Measurements from ENCODE around the gene DMD.

Gene DMD

DNA sequence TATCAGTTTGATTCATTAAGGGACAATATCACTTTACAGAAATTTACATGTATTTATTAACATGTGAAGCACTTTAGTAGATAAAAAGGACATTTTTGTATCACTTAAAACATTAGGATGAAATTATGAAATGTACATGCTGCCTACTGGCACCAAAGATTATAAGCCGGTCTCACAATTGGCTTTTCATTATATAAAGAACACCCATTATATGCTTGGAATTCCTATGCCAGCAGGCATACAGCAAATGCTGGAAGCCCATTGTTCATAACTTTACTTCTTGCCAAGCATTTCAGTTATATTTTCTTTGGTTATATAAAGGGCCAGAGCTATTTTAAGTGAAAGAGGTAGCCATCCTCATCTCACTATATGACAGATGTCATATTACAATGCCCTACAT is 145.9 kb downstream of the DMD start:
- H3K9ac ChIP-seq, result no peak overlapping the region
- TF ChIP-seq Cebpa-rat (IDR thresholded peaks at IDR 0.05), result no peak
- no peaks in the 10 kb centered on the region; the same call in 1 of the 2 replicates for H4K20me1 ChIP-seq
- no peak overlapping the region for H3K4me2 ChIP-seq
- H3K36me3 ChIP-seq, result no peaks in the 10 kb centered on the region
- H3K9me3 ChIP-seq, result no peaks in the 10 kb centered on the region
- H3K4me3 ChIP-seq, result no peak overlapping the region
- peaks cover 82% of the 10 kb centered on the region for H3K27me3 ChIP-seq
- H3K4me1 ChIP-seq, result no peaks in the 10 kb centered on the region
- no peak overlapping the region for H3K27ac ChIP-seq

- H3K4me2 ChIP-seq, result no peak overlapping the region
- H4K20me1 ChIP-seq, result no peaks in the 10 kb centered on the region; the same call in 1 of the 2 replicates
- TF ChIP-seq Cebpa-rat (IDR thresholded peaks at IDR 0.05), result no peak
Measured at GRCh38 chrX:33062041-33062440, 149.3 kb downstream of the DMD start.

DNA sequence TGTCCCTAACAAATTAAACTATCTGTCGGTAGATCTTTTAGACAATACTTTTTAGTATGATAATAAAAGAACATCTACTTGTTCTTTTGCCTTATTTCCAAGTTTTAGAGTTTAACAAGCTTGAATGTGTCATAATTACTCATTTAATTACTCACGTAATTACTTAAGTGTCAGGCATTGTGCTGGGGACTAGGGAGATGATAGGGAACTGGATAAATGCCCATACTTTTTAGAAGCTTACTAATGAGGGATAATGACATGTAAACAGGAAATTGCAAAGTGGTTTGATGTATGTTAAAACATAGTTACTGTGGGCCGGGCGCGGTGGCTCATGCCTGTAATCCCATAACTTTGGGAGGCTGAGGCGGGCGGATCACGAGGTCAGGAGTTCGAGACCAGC is 158.3 kb downstream of the DMD start:
- H3K9ac ChIP-seq, result no peak overlapping the region

More at GRCh38 chrX:33062041-33062440, 149.3 kb downstream of the DMD start:
- Histone ChIP-seq H3K27ac (no peak overlapping the region), H3K9me3 (no peaks in the 10 kb centered on the region), H3K4me1 (no peaks in the 10 kb centered on the region), H3K27me3 (peaks cover 83% of the 10 kb centered on the region), H3K4me3 (no peak overlapping the region), H3K9ac (no peak overlapping the region), H3K36me3 (no peaks in the 10 kb centered on the region)

GRCh38 chrX:33045882-33046281 is 165.5 kb downstream of the DMD start:
- H3K9me3 ChIP-seq, result peaks cover 11% of the 10 kb centered on the region; the same call in 1 of the 2 replicates
- H3K4me3 ChIP-seq, result no peak overlapping the region
- peaks cover 61% of the 10 kb centered on the region for H3K27me3 ChIP-seq
- H3K4me1 ChIP-seq, result no peaks in the 10 kb centered on the region
- no peak overlapping the region for H3K4me2 ChIP-seq
- H3K9ac ChIP-seq, result no peak overlapping the region
- H4K20me1 ChIP-seq, result no peaks in the 10 kb centered on the region; the same call in 1 of the 2 replicates
- no peak for TF ChIP-seq Cebpa-rat (IDR thresholded peaks at IDR 0.05)
- no peaks in the 10 kb centered on the region for H3K36me3 ChIP-seq
- H3K27ac ChIP-seq, result no peak overlapping the region

More for the DNA sequence above, 158.3 kb downstream of the DMD start:
- no peak for TF ChIP-seq Cebpa-rat (IDR thresholded peaks at IDR 0.05)
- Histone ChIP-seq H3K27me3 (peaks cover 76% of the 10 kb centered on the region), H3K4me3 (no peak overlapping the region), H3K9me3 (no peaks in the 10 kb centered on the region), H3K4me1 (no peaks in the 10 kb centered on the region), H3K36me3 (no peaks in the 10 kb centered on the region), H3K27ac (no peak overlapping the region), H4K20me1 (no peaks in the 10 kb centered on the region; the same call in 1 of the 2 replicates), H3K4me2 (no peak overlapping the region)

DNA sequence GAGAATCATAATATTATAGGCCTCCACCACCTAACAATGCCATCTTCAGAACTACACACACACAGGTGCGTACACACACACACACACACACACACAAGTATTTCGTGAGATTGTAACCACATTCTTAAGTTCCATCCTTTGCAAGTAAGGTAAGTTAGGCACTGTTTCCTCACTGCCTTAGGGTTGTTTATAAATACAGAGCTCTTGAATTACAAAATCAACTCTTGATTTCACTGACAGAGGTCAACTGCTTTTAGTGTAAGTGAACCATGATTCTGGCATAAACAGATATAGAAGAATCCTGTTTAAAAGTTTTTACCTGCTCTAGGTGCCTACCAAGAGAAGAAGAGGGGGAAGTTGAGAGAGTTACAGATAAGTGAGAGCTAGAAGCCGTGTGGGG is 166.1 kb downstream of the DMD start:
- H3K27me3 ChIP-seq, result peaks cover 58% of the 10 kb centered on the region
- H3K27ac ChIP-seq, result no peak overlapping the region
- no peak overlapping the region for H3K4me3 ChIP-seq
- no peaks in the 10 kb centered on the region for H3K4me1 ChIP-seq
- H3K9me3 ChIP-seq, result peaks cover 11% of the 10 kb centered on the region; the same call in 1 of the 2 replicates
- TF ChIP-seq Cebpa-rat (IDR thresholded peaks at IDR 0.05), result no peak
- H3K36me3 ChIP-seq, result no peaks in the 10 kb centered on the region
- no peak overlapping the region for H3K9ac ChIP-seq
- H4K20me1 ChIP-seq, result no peaks in the 10 kb centered on the region; the same call in 1 of the 2 replicates
- no peak overlapping the region for H3K4me2 ChIP-seq

DNA sequence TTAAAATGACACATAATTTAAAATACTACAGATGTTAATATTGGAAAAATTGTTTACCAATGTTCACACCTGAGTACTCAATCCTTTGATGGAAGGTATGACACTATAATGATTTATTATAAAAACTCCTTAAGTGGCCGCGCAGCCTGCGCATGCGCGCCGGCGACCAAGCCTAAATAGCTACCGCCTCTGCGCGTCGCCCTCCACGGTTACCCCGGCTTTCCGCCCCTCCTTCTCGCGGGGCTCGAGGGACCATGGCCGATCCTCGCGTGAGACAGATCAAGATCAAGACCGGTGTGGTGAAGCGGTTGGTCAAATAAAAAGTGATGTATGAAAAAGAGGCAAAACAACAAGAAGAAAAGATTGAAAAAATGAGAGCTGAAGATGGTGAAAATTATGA is 170.2 kb downstream of the DMD start:
- H3K4me2 ChIP-seq, result no peak overlapping the region
- no peak overlapping the region for H3K9ac ChIP-seq
- H3K27me3 ChIP-seq, result peaks cover 52% of the 10 kb centered on the region
- H3K27ac ChIP-seq, result no peak overlapping the region
- H4K20me1 ChIP-seq, result no peaks in the 10 kb centered on the region
- no peaks in the 10 kb centered on the region for H3K36me3 ChIP-seq
- TF ChIP-seq Cebpa-rat (IDR thresholded peaks at IDR 0.05), result no peak
- no peaks in the 10 kb centered on the region for H3K4me1 ChIP-seq
- H3K9me3 ChIP-seq, result peaks cover 11% of the 10 kb centered on the region; the same call in 1 of the 2 replicates
- H3K4me3 ChIP-seq, result no peak overlapping the region

DNA sequence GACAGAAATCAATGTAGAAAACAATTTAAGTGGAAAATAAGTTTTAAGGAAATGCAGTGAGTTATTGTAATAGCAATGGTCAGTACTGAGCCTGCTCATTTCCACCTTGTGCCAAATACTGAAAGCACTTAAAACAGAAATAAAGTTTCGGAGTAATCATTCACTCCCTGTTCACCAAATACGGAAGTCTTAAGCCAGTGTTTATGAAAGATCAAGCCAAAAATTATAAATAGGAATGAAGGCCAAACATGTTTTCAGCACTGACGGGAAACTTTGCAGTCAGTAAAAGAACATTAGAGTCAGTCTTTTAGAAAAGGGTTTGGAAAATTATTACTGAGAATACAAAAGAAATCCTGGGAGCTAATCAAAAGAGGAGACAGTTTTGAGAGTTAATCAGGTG is 178.6 kb downstream of the DMD start:
- H3K9ac ChIP-seq, result no peak overlapping the region
- TF ChIP-seq Cebpa-rat (IDR thresholded peaks at IDR 0.05), result no peak
- no peak overlapping the region for H3K4me3 ChIP-seq
- peaks cover 5% of the 10 kb centered on the region; the same call in 1 of the 2 replicates for H4K20me1 ChIP-seq
- H3K9me3 ChIP-seq, result no peaks in the 10 kb centered on the region
- H3K4me1 ChIP-seq, result no peaks in the 10 kb centered on the region
- no peak overlapping the region for H3K27ac ChIP-seq
- H3K36me3 ChIP-seq, result no peaks in the 10 kb centered on the region
- H3K4me2 ChIP-seq, result no peak overlapping the region
- H3K27me3 ChIP-seq, result peaks cover 78% of the 10 kb centered on the region

DNA sequence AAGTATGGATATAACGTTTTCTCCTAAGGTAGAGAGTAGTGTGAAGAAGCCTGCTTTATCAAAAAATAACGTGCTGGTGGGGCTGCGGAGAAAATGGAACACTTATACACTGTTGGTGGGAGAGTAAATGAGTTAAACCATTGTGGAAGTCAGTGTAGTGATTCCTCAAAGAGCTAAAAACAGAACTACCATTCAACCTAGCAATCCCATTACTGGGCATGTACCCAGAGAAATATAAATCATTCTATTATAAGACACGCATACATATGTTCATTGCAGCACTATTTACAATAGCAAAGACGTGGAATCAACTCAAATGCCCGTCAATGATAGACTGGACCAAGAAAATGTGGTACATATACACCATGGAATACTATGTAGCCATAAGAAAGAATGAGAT is 196.4 kb downstream of the DMD start:
- H3K9ac ChIP-seq, result no peak overlapping the region
- no peaks in the 10 kb centered on the region for H4K20me1 ChIP-seq
- no peak overlapping the region for H3K4me3 ChIP-seq
- no peak overlapping the region for H3K4me2 ChIP-seq
- no peak for TF ChIP-seq Cebpa-rat (IDR thresholded peaks at IDR 0.05)
- no peaks in the 10 kb centered on the region for H3K36me3 ChIP-seq
- peaks cover 70% of the 10 kb centered on the region for H3K27me3 ChIP-seq
- no peaks in the 10 kb centered on the region for H3K4me1 ChIP-seq
- H3K9me3 ChIP-seq, result no peaks in the 10 kb centered on the region
- no peak overlapping the region for H3K27ac ChIP-seq

DNA sequence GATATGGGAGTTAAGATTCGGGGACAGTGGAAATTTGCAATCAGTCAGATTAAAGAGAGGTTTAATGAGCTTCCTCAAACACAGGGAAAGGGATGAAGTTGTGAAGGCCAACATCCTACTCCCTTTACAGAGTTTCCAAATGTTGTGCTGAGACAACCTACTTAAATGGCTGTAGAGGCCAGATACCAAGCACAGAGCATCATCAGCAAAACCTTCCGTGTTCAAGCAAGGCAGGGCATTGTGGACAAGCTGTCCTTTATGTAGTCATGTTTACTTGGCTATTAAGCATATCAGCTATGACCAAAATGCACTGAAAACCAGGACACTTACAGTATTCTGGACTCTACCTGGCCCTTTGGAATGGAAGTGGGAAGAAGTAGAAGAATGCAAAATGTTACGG is 197.3 kb downstream of the DMD start:
- H3K36me3 ChIP-seq, result no peaks in the 10 kb centered on the region
- no peak overlapping the region for H3K4me3 ChIP-seq
- no peaks in the 10 kb centered on the region for H3K4me1 ChIP-seq
- TF ChIP-seq Cebpa-rat (IDR thresholded peaks at IDR 0.05), result no peak
- H3K4me2 ChIP-seq, result no peak overlapping the region
- no peak overlapping the region for H3K27ac ChIP-seq
- H4K20me1 ChIP-seq, result no peaks in the 10 kb centered on the region
- H3K27me3 ChIP-seq, result peaks cover 64% of the 10 kb centered on the region
- no peak overlapping the region for H3K9ac ChIP-seq
- no peaks in the 10 kb centered on the region for H3K9me3 ChIP-seq

- peaks cover 75% of the 10 kb centered on the region for H3K27me3 ChIP-seq
- no peaks in the 10 kb centered on the region for H3K36me3 ChIP-seq
- H3K4me2 ChIP-seq, result no peak overlapping the region
- H3K9ac ChIP-seq, result no peak overlapping the region
- H3K9me3 ChIP-seq, result no peaks in the 10 kb centered on the region
- H3K4me1 ChIP-seq, result no peaks in the 10 kb centered on the region
- no peak overlapping the region for H3K27ac ChIP-seq
- no peak for TF ChIP-seq Cebpa-rat (IDR thresholded peaks at IDR 0.05)
- H3K4me3 ChIP-seq, result no peak overlapping the region
- H4K20me1 ChIP-seq, result no peaks in the 10 kb centered on the region
Measured at GRCh38 chrX:33001107-33001506, 210.2 kb downstream of the DMD start.

- no peaks in the 10 kb centered on the region for H3K4me1 ChIP-seq
- no peaks in the 10 kb centered on the region for H3K9me3 ChIP-seq
- no peak overlapping the region for H3K4me3 ChIP-seq
- no peak overlapping the region for H3K27ac ChIP-seq
- peaks cover 66% of the 10 kb centered on the region for H3K27me3 ChIP-seq
- H4K20me1 ChIP-seq, result no peaks in the 10 kb centered on the region
- H3K36me3 ChIP-seq, result no peaks in the 10 kb centered on the region
- no peak overlapping the region for H3K4me2 ChIP-seq
- H3K9ac ChIP-seq, result no peak overlapping the region
- peak; percentile 18; the same call in 1 of the 2 replicates for TF ChIP-seq Cebpa-rat (IDR thresholded peaks at IDR 0.05)
Measured at GRCh38 chrX:32998776-32999175, 212.6 kb downstream of the DMD start.
